ENCODE measurements around the gene HSD17B12.

HSD17B12 gene

DNA sequence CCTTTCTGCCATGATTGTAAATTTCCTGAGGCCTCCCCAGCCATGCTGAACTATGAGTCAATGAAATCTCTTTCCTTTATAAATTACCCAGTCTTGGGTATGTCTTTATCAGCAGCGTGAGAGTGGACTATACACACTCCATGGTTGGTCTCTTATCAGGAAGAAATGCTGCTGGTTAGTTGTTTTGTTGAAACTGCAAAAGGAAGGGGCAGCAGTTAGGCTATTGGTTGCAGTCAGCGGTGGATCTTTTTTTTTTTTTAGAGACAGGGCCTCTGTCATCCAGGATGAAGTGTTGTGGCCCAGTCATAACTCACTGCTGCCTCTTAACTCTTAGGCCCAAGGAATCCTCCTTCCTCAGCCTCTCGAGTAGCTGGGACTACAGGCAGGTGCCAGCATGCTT lies 51.7 kb downstream of the HSD17B12 start:
- TF ChIP-seq, protein P1, sequence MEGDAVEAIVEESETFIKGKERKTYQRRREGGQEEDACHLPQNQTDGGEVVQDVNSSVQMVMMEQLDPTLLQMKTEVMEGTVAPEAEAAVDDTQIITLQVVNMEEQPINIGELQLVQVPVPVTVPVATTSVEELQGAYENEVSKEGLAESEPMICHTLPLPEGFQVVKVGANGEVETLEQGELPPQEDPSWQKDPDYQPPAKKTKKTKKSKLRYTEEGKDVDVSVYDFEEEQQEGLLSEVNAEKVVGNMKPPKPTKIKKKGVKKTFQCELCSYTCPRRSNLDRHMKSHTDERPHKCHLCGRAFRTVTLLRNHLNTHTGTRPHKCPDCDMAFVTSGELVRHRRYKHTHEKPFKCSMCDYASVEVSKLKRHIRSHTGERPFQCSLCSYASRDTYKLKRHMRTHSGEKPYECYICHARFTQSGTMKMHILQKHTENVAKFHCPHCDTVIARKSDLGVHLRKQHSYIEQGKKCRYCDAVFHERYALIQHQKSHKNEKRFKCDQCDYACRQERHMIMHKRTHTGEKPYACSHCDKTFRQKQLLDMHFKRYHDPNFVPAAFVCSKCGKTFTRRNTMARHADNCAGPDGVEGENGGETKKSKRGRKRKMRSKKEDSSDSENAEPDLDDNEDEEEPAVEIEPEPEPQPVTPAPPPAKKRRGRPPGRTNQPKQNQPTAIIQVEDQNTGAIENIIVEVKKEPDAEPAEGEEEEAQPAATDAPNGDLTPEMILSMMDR (conservative IDR thresholded peaks at IDR 0.05), result no peak
- no peak overlapping the region for H3K27ac ChIP-seq

DNA sequence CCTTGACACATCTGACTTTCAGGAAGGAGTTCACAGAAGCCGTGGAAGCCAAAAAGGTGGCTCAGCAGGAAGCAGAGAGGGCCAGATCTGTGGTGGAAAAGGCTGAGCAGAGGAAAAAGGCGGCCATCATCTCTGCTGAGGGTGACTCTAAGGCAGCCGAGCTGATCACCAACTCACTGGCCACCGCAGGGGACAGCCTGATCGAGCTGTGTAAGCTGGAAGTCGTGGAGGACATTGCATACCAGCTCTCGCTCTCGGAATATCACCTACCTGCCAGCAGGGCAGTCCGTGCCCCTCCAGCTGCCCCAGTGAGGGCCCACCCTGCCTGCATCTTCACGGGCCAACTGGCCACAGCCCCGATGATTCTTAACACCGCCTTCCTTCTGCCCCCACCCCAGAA lies 53.7 kb downstream of the HSD17B12 start:
- H3K27ac ChIP-seq, result no peak overlapping the region
- TF ChIP-seq, protein P1 (conservative IDR thresholded peaks at IDR 0.05), result no peak

DNA sequence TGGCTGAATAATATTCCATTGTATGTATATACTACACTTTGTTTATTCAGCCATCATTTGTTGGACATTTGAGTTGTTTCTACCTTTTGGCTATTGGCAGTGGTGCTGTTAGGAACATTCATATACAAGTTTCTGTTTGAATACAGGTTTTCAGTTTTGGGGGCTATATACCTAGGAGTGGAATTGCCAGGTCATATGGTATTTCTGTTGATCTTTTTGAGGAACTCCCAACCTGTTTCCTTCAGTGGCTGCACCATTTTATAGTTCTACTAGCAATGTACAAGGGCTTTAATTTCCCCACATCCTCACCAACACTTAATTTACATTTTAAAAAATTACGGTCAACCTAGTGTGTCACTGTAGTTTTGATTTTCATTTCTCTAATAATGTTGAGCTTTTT lies 54.6 kb downstream of the HSD17B12 start:
- TF ChIP-seq, protein P1 (conservative IDR thresholded peaks at IDR 0.05), result no peak
- no peak overlapping the region for H3K27ac ChIP-seq

DNA sequence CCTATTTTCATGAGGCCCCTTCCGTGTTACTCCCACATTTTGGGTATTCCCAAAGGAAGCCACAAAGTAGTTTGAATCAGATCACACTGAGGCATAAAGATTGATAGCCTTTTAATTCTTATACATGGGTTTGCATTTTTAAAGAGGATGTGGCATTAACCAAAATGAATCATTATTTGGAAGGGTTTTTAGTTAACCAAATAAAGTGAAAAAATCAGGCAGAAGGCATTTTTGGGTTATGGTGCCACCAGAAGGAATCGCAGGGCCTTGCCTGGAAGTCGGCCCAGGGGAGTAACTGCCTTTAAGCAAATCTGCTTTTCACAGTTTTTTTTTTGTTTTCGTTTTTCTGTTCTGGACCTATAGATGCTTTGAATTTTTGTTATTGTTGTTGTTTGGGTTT lies 55.4 kb downstream of the HSD17B12 start:
- H3K27ac ChIP-seq, result no peak overlapping the region
- TF ChIP-seq, protein P1 (conservative IDR thresholded peaks at IDR 0.05), result no peak

DNA sequence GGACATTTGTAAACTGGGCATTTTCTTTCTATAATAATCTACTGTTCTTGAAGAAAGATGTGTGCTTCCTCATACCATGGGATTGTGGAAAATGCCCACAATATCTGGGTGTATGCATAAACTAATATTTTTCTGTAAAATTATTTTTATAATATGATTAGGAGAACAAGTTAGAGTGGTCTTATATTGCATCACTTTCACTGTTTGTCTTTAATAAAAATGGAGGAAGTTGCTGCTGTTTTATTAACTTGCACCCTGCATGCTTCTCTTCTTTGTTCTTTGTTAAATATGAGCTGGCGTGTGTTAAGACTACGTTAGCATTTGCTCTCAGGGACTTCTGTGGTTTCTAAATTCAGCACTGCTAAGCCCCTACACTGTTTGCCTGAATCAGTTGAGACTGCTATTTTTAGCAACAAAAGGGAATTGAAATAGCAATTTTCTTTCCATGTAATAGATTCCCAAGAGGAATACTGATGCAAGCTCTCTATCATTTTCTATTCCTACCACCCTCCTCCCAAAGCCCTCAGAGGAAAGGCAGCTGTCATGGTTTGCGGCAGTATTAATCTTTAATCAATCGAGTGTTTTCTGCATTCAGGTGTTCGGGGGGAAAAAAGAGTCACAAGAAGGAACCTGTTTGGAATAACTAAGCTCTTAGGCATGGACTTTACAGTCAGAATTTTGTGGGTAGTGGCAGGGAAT lies 56.1 kb downstream of the HSD17B12 start:
- no peak overlapping the region for H3K27ac ChIP-seq
- TF ChIP-seq, protein P1 (conservative IDR thresholded peaks at IDR 0.05), result no peak

DNA sequence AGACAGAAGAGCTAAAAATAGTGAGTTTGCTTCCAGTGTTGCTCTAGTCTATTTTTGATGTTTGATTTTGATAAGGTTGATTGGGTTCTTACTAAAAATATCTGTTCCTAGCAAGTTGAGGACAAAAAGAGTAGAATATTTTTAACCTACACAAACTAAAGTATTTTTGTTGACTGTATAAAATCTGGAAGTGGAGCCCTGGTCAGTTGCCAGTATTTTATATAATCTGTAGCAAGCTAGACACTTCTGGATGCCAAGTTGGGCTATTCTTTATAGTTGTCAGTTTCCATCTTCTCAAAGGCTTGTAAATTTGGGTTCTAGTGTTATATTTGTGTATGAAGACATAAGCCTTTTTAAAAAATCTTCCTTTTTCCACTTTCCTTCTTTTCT lies 56.7 kb downstream of the HSD17B12 start:
- H3K27ac ChIP-seq, result no peak overlapping the region
- TF ChIP-seq, protein P1 (conservative IDR thresholded peaks at IDR 0.05), result no peak

DNA sequence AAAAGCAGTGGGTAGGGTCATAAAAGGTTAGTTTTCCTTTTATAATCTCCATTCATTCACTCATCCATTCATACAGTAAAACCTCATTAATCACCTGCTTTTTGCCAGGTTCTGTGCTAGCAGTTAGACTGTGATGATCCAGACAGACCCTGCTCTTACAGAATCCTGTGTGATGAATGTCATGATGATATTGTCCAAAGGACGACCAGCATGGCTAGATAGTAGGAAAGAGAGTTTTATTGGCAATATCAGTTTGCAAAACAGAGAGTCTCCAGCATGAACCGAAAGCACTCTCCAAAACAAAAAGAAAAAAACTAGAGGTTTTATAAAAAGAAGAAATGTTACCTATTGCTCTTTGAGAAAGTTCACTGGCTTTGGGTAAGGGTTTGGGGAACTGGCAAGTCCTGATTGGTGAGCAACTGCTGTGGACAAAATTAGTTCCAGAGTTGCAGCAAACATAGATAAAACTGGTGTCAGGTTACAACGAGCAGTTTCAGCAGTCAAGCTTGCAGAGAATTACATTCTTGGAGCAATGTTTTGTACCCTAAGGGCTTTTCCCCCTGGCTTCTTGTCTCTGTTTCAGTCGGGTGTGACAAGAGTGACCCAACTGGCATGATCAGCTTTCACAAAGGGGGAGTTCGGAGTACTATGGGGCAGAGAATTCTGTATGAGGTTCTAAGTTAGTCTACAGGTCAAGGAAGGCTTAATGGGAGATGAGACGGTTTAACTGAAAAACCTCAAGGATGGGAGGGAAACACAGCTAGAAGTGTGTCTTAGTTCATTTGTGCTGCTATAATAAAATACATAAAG lies 58.3 kb downstream of the HSD17B12 start:
- TF ChIP-seq, protein P1 (conservative IDR thresholded peaks at IDR 0.05), result no peak
- peak overlapping the region; percentile 10; the same call in 1 of the 2 replicates for H3K27ac ChIP-seq
